ENCODE results near the gene ITSN1.

ITSN1 gene

DNA sequence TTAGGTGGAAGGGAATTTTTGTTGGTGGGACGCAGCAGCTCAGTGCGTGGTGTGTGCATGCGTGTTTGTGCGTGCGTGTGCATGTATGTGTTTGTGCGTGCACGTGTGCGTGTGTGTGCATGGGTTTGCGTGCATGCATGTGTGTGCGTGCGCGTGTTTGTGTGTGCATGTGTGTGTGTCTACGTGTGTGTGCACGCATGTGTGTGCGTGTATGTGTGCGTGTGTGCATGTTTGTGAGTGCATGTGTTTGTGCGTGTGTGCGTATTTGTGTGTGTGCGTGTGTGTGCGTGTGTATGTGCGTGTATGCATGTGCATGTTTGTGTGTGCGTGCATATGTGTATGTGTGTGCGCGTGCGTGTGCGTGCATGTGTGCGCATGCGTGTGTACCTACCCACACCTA lies 253.1 kb downstream of the ITSN1 start:
- FAIRE-seq (no peak), DNase-seq (ENCODE audit: insufficient read length, low spot score) (no peak)
- TF ChIP-seq, protein P1, sequence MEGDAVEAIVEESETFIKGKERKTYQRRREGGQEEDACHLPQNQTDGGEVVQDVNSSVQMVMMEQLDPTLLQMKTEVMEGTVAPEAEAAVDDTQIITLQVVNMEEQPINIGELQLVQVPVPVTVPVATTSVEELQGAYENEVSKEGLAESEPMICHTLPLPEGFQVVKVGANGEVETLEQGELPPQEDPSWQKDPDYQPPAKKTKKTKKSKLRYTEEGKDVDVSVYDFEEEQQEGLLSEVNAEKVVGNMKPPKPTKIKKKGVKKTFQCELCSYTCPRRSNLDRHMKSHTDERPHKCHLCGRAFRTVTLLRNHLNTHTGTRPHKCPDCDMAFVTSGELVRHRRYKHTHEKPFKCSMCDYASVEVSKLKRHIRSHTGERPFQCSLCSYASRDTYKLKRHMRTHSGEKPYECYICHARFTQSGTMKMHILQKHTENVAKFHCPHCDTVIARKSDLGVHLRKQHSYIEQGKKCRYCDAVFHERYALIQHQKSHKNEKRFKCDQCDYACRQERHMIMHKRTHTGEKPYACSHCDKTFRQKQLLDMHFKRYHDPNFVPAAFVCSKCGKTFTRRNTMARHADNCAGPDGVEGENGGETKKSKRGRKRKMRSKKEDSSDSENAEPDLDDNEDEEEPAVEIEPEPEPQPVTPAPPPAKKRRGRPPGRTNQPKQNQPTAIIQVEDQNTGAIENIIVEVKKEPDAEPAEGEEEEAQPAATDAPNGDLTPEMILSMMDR (IDR thresholded peaks at IDR 0.05; ENCODE audit: insufficient read depth, missing control alignments): no peak

DNA sequence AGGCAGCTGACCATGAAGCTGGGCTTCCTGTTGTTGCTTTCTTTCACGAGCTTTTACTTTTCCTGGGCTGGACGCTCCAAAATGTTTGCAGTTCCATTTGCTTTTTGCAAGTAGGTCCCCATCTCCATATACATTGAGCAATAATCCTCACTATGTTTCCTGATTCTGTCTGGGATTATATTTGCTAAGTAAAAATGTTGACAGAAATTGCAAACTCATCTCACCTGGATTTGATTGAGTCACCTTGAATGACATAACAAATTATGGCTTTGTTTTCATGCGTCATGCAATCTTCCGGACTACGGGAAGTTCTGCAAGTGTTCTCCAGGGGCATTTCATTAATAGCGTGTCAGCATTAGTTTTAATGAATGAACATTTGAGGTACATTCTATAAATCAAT lies 254.4 kb downstream of the ITSN1 start:
- FAIRE-seq (no peak), DNase-seq (ENCODE audit: insufficient read length, low spot score) (no peak)
- TF ChIP-seq, protein P1 (IDR thresholded peaks at IDR 0.05; ENCODE audit: insufficient read depth, missing control alignments): no peak

DNA sequence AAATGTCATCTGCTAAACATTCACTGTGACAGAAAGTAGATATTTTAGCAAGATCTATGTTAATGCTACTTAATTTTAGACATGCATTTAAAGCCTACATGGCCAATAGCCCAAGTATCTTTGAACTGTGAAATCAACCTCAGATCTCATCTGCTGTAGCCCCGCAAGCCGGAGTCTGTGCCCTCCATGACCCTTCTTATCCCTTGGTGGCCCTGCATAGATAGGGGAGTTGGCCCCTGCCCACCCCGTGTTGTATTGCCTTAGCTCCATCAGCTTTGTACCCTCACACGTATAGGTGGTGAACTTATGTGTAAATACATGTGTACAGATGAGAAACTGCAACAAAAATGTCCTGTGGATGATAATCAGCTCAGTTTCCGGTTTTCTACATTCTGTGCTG lies 254.8 kb downstream of the ITSN1 start:
- FAIRE-seq (no peak), DNase-seq (ENCODE audit: insufficient read length, low spot score) (no peak)
- TF ChIP-seq, protein P1 (IDR thresholded peaks at IDR 0.05; ENCODE audit: insufficient read depth, missing control alignments): no peak

DNA sequence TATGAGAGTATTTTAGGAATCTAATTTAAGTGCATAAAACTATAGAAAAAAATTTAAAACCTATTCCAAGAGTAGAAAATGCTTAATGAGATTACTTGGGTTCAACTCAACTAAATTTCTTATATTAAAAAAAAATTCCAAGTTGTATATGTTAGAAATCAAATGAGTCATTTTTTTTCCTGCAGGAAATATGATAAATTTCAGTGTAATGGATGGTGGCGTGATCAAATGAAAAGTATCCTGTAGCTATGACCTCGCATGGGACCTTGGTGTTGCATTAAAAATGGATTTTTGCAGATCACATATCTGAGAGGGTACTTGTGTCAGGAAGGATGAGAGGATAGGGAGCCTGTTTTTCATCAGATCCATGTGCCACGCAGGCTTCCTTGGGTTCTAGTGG lies 255.4 kb downstream of the ITSN1 start:
- FAIRE-seq (no peak), DNase-seq (ENCODE audit: insufficient read length, low spot score) (no peak)
- TF ChIP-seq, protein P1 (IDR thresholded peaks at IDR 0.05; ENCODE audit: insufficient read depth, missing control alignments): no peak

DNA sequence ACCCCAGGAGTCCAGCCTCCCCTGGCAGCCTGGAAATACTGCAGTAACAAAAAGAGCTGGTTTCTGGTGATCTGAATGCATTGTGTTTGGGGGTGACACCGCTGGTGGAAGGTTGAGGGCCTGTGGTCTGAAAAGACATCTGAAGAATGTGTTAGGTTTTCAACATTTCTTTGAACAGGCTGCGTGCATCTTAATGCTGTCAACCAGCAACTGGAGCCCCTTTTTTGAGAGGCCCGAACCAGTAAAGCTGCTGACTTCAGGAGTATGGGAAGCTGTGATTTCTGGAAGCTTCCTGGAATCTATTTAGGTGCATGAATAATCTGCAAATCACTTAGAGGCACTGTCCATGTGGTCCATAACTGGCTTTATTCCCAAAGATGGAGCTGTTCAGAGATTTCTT lies 256.3 kb downstream of the ITSN1 start:
- FAIRE-seq: no peak

DNA sequence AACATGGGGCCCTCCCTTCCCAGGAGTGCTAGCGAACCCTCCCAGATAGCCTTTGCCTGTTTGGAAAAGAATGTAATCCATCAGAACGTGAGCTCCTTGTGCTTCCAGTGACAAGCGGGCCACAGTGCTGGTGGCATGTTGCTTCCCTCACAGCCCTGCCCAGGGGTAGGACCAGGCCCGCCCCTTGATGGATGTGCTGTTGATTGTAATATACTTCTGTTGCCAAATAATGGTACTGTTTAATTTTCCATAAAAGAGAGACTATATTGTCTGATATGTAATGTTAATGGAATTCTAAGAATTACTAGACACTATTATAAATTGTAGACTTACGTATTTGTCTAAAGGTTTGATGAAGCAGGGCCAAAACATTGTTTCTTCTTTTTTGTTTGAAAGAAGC lies 256.9 kb downstream of the ITSN1 start:
- FAIRE-seq (no peak), DNase-seq (ENCODE audit: insufficient read length, low spot score) (no peak)
- TF ChIP-seq, protein P1 (IDR thresholded peaks at IDR 0.05; ENCODE audit: insufficient read depth, missing control alignments): no peak

More for the DNA sequence above, 256.3 kb downstream of the ITSN1 start:
- TF ChIP-seq, protein P1 (IDR thresholded peaks at IDR 0.05; ENCODE audit: insufficient read depth, missing control alignments): no peak
- no peak for DNase-seq (ENCODE audit: insufficient read length, low spot score)

DNA sequence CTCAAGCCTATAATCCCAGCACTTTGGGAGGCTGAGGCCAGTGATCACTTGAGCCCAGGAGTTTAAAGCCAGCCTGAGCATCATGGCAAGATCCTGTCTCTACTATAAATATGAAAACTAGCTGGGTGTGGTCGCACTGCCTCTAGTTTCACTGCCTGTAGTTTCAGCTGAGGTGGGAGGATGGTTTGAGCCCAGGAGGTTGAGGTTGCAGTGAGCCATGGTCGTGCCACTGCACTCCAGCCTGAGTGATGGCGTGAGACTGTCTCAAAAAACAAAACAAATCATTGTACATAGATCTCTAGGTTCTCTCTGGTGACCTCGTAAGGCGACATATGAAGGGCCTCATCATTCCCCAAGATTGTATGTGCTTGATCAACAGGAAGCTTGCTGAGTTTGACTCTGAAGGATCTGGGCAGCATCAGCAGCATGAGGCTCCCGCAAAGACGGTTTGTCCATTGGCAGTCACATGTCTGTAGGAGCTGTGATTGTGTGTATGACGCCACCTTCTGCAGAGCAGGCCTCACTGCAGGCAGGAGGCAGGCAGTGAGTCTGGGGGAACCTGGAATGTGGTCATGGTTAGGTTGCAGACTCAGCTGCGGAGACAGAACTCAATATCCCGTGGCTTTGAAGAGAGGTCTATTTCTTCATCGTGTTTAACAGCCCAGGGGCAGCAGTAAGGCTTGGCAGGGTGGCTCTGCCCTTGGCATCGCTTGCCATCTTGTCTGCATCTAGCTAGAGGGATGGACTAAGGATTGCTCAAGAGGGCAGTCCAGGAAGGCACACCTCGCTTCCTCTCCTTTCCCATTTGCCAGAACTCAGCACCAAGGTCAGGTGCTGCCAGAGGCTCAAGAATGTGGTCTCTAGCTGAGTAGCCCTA lies 259.3 kb downstream of the ITSN1 start:
- TF ChIP-seq, protein P1 (IDR thresholded peaks at IDR 0.05; ENCODE audit: insufficient read depth, missing control alignments): peak; percentile 63
- FAIRE-seq (no peak), DNase-seq (ENCODE audit: insufficient read length, low spot score) (no peak)

Measured in D721Med (cell line).